ENCODE results near the gene BRD9. TPM values are rescaled to one million over a fixed set of nuclear protein-coding genes. Genes with fewer than 3 reads are reported as not detected.

The BRD9 gene
- total RNA-seq, 4 donors from 2014 or later: 26.5 to 44.9 (median 34.3) TPM

DNA sequence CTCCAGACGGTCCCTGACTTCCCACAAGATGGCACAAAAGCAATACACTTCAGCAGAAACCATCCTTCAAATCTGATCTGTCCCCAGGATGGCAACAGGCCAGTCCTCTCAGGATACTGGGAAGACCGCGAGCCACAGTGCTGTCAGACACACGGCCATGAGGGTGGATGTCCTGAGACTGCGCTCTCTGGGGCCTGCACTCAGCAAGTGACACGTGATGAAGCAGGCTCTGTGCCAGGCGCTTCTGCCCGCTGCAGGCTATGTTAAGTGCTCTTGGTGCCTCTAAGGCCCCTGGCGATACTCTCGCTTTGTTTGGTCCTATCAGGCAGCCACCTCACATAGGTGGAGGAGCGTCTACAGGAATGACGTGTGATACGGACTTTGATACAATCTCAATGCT is 7.1 kb downstream of the BRD9 start:
- WGBS: 84% methylated on average over 10 of the region's 13 CpGs
- no peak for DNase-seq (ENCODE audit: extremely low spot score)
- Histone ChIP-seq H3K36me3 (peaks cover 84 to 100% (median 99%) of the 10 kb centered on the region in 4 donors), H3K27me3 (no peaks in the 10 kb centered on the region), H3K27ac (replicated peaks in 1 of 4) (no peak overlapping the region), H3K4me3 (no peak overlapping the region), H3K9me3 (no peaks in the 10 kb centered on the region), H3K4me1 (peaks cover 0 to 10% (median 3%) of the 10 kb centered on the region in 4 donors)
- TF ChIP-seq POLR2AphosphoS5 (IDR thresholded peaks at IDR 0.05) (no peak), CTCF (IDR thresholded peaks at IDR 0.05) (no peak), EP300 (IDR thresholded peaks at IDR 0.05) (no peak), POLR2A (IDR thresholded peaks at IDR 0.05; ENCODE audit: low read depth) (no peak)
- intact Hi-C loops (cut with DNase I): no loop called here

- no peaks in the 10 kb centered on the region for H3K27me3 ChIP-seq
- no peaks in the 10 kb centered on the region for H3K9me3 ChIP-seq
- WGBS: 86% methylated on average over 14 of the region's 18 CpGs
- intact Hi-C loops (cut with DNase I): no loop called here
- DNase-seq (ENCODE audit: extremely low spot score): no peak
- H3K4me1 ChIP-seq: peaks cover 0 to 6% (median 2%) of the 10 kb centered on the region in 4 donors
- no peak for TF ChIP-seq CTCF (IDR thresholded peaks at IDR 0.05)
- no peak for TF ChIP-seq POLR2AphosphoS5 (IDR thresholded peaks at IDR 0.05)
- TF ChIP-seq EP300 (IDR thresholded peaks at IDR 0.05): no peak
- no peak for TF ChIP-seq POLR2A (IDR thresholded peaks at IDR 0.05; ENCODE audit: low read depth)
- H3K36me3 ChIP-seq: peaks cover 81 to 98% (median 97%) of the 10 kb centered on the region in 4 donors
- H3K27ac ChIP-seq (replicated peaks in 1 of 4): no peak overlapping the region
- no peak overlapping the region for H3K4me3 ChIP-seq
These were observed 7.5 kb downstream of the BRD9 start for GRCh38 chr5:885127-885442.

DNA sequence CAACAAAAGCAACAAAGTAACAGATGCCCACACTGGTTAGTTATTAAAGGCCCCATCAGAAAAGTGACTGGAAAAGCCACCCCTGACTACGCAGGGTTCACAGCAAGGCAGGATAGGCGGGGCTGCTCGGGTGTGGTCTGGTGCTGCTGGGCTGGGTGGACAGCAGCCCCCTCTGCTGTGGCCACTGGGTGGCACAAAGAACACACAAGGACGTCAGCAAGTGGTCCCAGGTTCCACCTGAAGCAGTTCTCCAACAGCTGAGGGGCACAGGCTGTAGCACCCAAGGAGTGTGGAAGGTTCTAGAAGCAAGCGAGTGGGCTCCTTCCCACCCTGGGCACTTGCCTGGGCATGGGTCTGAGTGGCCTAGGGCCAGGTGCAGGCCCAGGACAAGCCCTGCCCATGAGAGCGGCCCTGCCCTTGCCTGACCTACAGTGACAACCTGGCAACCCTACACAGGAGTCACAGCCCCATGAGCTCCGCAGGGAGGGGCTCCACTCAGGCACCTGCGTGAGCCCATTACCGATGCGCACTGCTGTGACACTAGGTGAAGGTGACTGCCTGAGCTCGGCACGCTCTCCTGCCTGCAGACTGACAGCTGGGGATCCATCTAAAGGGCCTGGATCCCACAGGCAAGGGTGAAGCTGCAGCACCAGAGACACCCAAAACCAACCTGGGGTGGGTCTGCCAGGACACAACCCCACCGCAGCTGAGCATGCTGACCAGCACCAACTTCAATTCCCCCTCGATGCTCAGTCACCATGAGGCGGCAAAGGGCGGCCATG is 8.1 kb downstream of the BRD9 start:
- TF ChIP-seq POLR2AphosphoS5 (IDR thresholded peaks at IDR 0.05) (no peak), CTCF (IDR thresholded peaks at IDR 0.05) (no peak), EP300 (IDR thresholded peaks at IDR 0.05) (no peak), POLR2A (IDR thresholded peaks at IDR 0.05; ENCODE audit: low read depth) (no peak)
- Histone ChIP-seq H3K27ac (replicated peaks in 1 of 4) (no peak overlapping the region), H3K27me3 (no peaks in the 10 kb centered on the region), H3K36me3 (peaks cover 75 to 93% (median 92%) of the 10 kb centered on the region in 4 donors), H3K4me3 (no peak overlapping the region), H3K9me3 (no peaks in the 10 kb centered on the region), H3K4me1 (peaks cover 0 to 4% (median 1%) of the 10 kb centered on the region in 4 donors)
- 92% methylated on average over 16 of the region's 16 CpGs for WGBS
- no peak for DNase-seq (ENCODE audit: extremely low spot score)
- intact Hi-C loops (cut with DNase I): no loop called here

DNA sequence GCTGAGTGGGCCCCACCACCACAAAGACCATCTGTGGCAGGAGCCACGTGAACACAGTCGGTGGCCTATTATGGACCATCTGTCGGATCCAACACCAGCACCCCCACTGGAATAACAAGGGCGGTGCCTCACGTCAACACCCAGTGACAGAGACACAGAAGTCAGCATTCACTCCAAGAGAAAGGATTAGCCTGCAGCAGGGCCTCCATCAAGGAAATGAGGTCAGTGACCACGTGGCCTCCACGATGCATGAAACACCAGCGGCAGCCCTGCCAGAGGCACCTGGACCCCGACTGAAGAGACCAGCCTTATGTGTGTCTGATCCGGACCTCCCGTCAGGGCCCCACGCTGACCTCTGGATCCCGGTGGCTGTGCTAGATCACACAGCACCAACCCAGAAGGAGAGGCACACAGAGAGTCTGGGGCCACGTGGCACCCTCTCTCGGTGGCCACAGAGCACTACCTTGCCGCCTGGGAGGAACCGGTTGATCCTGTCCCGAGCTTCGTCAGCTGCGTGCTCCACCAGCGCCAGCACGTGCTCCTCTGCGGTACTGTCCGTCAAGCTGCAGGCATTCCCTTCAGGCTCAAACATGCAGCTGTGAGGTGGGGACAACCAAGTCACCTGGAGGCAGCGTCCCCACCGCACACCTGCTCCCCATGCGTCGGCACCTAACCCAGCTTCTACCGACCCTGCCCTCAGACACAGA is 9.0 kb downstream of the BRD9 start:
- Histone ChIP-seq H3K4me1 (peaks cover 0 to 4% (median 1%) of the 10 kb centered on the region in 4 donors), H3K27ac (replicated peaks in 1 of 4) (no peak overlapping the region), H3K27me3 (no peaks in the 10 kb centered on the region), H3K36me3 (peaks cover 66 to 84% (median 83%) of the 10 kb centered on the region in 4 donors), H3K4me3 (no peak overlapping the region), H3K9me3 (no peaks in the 10 kb centered on the region)
- TF ChIP-seq POLR2A (IDR thresholded peaks at IDR 0.05; ENCODE audit: low read depth) (no peak), POLR2AphosphoS5 (IDR thresholded peaks at IDR 0.05) (no peak), EP300 (IDR thresholded peaks at IDR 0.05) (no peak), CTCF (IDR thresholded peaks at IDR 0.05) (no peak)
- WGBS: 94% methylated on average over 22 of the region's 29 CpGs
- no peak for DNase-seq (ENCODE audit: extremely low spot score)
- intact Hi-C loops (cut with DNase I): no loop called here

Data from esophagus muscularis mucosa (tissue), 4 donors.